Prostate gland (tissue), 2 donors: ENCODE results near the gene CRB2.

Source experiments
- POLR2A ChIP-seq: fragments of 450-650 bp; IDR thresholded peaks from one replicate; pipeline ENCODE4 v1.6.1; 2016; ENCODE audit warnings: antibody characterized with exemption, mild to moderate bottlenecking
- POLR2AphosphoS5 ChIP-seq: sonication (generic); formaldehyde crosslinking; IDR thresholded peaks from one replicate; pipeline ENCODE4 v1.6.1; 2017; ENCODE audit warnings: antibody characterized with exemption
- TF ChIP-seq, protein P1 (sequence below), 4 experiments: fragments of 200-600 bp in 2 of 4; fragments of 450-650 bp in 2 of 4; sonication (generic) in 2 of 4; IDR thresholded peaks; 1 replicate in 3 of 4; 2 replicates in 1 of 4; pipeline ENCODE4 v1.5.1; 2016 to 2019; ENCODE audit warnings: antibody characterized with exemption in 4 of 4, mild to moderate bottlenecking in 2 of 4, moderate library complexity in 2 of 4

DNA sequence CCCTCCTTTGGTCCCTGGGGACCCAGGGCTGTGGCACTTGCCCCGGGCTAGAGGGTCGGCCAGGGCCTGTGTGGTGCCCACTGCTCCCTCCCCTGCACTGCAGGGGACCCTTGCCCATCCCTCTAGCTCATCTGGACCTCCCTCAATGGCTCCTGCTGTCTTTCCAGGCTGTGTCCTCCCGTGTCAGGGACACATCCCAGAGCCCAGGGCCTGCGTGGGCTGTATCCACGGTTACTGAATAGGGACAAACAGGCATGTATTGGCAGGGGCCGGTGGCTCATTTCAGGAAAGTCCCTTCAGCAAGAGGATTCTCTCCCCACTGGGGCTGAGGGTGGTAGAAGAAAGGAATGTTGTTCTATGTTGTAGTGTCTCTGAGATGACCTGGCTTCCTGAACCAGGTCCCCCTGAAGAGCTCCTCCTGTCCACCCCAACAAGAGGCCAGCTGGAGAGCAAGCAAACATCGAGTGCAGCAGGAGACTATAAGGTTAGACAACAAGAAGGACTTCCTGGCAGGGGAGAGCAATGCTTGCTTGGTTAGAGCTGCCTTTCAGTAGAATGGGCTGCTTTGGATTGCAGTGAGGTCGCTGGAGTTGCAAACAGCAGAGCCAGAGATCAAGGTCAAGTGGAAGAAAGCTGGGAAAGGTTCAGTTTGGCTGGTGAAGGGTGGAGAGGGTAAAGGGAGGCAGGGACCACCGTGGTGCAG lies 1.0 kb upstream of the CRB2 start:
- TF ChIP-seq, protein P1, sequence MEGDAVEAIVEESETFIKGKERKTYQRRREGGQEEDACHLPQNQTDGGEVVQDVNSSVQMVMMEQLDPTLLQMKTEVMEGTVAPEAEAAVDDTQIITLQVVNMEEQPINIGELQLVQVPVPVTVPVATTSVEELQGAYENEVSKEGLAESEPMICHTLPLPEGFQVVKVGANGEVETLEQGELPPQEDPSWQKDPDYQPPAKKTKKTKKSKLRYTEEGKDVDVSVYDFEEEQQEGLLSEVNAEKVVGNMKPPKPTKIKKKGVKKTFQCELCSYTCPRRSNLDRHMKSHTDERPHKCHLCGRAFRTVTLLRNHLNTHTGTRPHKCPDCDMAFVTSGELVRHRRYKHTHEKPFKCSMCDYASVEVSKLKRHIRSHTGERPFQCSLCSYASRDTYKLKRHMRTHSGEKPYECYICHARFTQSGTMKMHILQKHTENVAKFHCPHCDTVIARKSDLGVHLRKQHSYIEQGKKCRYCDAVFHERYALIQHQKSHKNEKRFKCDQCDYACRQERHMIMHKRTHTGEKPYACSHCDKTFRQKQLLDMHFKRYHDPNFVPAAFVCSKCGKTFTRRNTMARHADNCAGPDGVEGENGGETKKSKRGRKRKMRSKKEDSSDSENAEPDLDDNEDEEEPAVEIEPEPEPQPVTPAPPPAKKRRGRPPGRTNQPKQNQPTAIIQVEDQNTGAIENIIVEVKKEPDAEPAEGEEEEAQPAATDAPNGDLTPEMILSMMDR (IDR thresholded peaks at IDR 0.05): no peak
- TF ChIP-seq POLR2A (no peak), POLR2AphosphoS5 (no peak)
